HEK293 (cell line): ENCODE results near the gene ARHGAP42.

Experiments
- CTCF ChIA-PET: fragments of 350-600 bp; formaldehyde crosslinking; extraction: SDS; loops from one replicate; lab custom pipeline; 2021; ENCODE audit warnings: antibody characterized with exemption; lab: Yijun Ruan, JAX
- POLR2A ChIA-PET: fragments of 300-600 bp; formaldehyde crosslinking; extraction: SDS; loops from one replicate; lab custom pipeline; 2020; ENCODE audit warnings: antibody characterized with exemption, inconsistent platforms; lab: Yijun Ruan, JAX
- H3K27ac ChIP-seq: fragments of 200-500 bp; sonication (Bioruptor generic); 2 replicates; pipeline ENCODE4 v1.5.1; 2014; ENCODE audit warnings: low read depth, low read length, control low read depth, inconsistent platforms; ENCODE audit errors: extremely low read depth
- H3K36me3 ChIP-seq, 2 experiments: fragments of 200-500 bp in 1 of 2; sonication (Bioruptor generic) in 1 of 2; 1 replicate in 1 of 2; 2 replicates in 1 of 2; pipeline ENCODE4 v1.5.1; 2014 to 2017; ENCODE audit warnings: inconsistent platforms in 2 of 2, low read length in 2 of 2; ENCODE audit not compliant: control insufficient read depth in 2 of 2, insufficient read depth in 1 of 2
- H3K4me1 ChIP-seq: fragments of 200-500 bp; sonication (Bioruptor generic); 2 replicates; pipeline ENCODE4 v1.5.1; 2014; ENCODE audit warnings: mild to moderate bottlenecking, low read length, inconsistent platforms; ENCODE audit not compliant: control insufficient read depth, insufficient read depth
- H3K4me3 ChIP-seq: 2 replicates; pipeline ENCODE4 v1.5.1; 2011; ENCODE audit warnings: low read depth, mild to moderate bottlenecking, control low read depth, low read length, moderate library complexity
- H3K9me3 ChIP-seq: fragments of 200-500 bp; sonication (Bioruptor generic); 2 replicates; pipeline ENCODE4 v1.5.1; 2014; ENCODE audit warnings: low read depth, low read length, inconsistent platforms; ENCODE audit not compliant: control insufficient read depth, insufficient read depth
- GLI2 ChIP-seq: fragments of 450-650 bp; formaldehyde crosslinking; IDR thresholded peaks from 2 replicates; pipeline ENCODE4; 2017; ENCODE audit warnings: missing biosample characterization, missing genetic modification characterization, low read depth, borderline replicate concordance
- HIC1 ChIP-seq: fragments of 450-650 bp; formaldehyde crosslinking; IDR thresholded peaks from 2 replicates; pipeline ENCODE4 v1.5.1; 2016; ENCODE audit warnings: missing biosample characterization, missing genetic modification characterization
- KLF7 ChIP-seq: fragments of 450-650 bp; formaldehyde crosslinking; IDR thresholded peaks from 2 replicates; pipeline ENCODE4 v1.5.1; 2016; ENCODE audit warnings: missing biosample characterization, missing genetic modification characterization, borderline replicate concordance
- PBX3 ChIP-seq: sonication (generic); formaldehyde crosslinking; IDR thresholded peaks from 2 replicates; pipeline ENCODE4 v1.8.1; 2022; ENCODE audit warnings: mild to moderate bottlenecking, moderate library complexity, missing genetic modification reagents
- ZBTB20 ChIP-seq: fragments of 450-650 bp; formaldehyde crosslinking; IDR thresholded peaks from 2 replicates; pipeline ENCODE4 v1.5.1; 2016; ENCODE audit warnings: missing biosample characterization, missing genetic modification characterization
- ZNF133 ChIP-seq: fragments of 450-650 bp; formaldehyde crosslinking; IDR thresholded peaks from 2 replicates; pipeline ENCODE4 v1.5.1; 2016; ENCODE audit warnings: missing biosample characterization, missing genetic modification characterization
- ZNF16 ChIP-seq: fragments of 450-650 bp; formaldehyde crosslinking; IDR thresholded peaks from 2 replicates; pipeline ENCODE4 v1.5.1; 2016; ENCODE audit warnings: low read depth, missing biosample characterization, missing genetic modification characterization
- ZNF24 ChIP-seq: fragments of 450-650 bp; formaldehyde crosslinking; IDR thresholded peaks from 2 replicates; pipeline ENCODE4 v1.5.1; 2016; ENCODE audit warnings: missing biosample characterization, missing genetic modification characterization
- ZNF362 ChIP-seq: fragments of 450-650 bp; formaldehyde crosslinking; IDR thresholded peaks from 2 replicates; pipeline ENCODE4 v1.5.1; 2016; ENCODE audit warnings: missing biosample characterization, missing genetic modification characterization
- ZNF366 ChIP-seq: fragments of 450-650 bp; formaldehyde crosslinking; conservative IDR thresholded peaks from 2 replicates; pipeline ENCODE4 v1.5.1; 2016; ENCODE audit warnings: missing biosample characterization, missing genetic modification characterization
- ZNF521 ChIP-seq: fragments of 450-650 bp; formaldehyde crosslinking; IDR thresholded peaks from 2 replicates; pipeline ENCODE4 v1.5.1; 2017; ENCODE audit warnings: missing biosample characterization, mild to moderate bottlenecking, missing genetic modification characterization
- ZNF548 ChIP-seq: fragments of 450-650 bp; formaldehyde crosslinking; IDR thresholded peaks from 2 replicates; pipeline ENCODE4 v1.5.1; 2016; ENCODE audit warnings: missing biosample characterization, missing genetic modification characterization
- ZNF585B ChIP-seq: fragments of 450-650 bp; formaldehyde crosslinking; IDR thresholded peaks from 2 replicates; pipeline ENCODE4 v1.5.1; 2016; ENCODE audit warnings: missing biosample characterization, missing genetic modification characterization
- ZNF623 ChIP-seq: fragments of 450-650 bp; formaldehyde crosslinking; IDR thresholded peaks from 2 replicates; pipeline ENCODE4 v1.5.1; 2016; ENCODE audit warnings: missing biosample characterization, missing genetic modification characterization
- ZNF645 ChIP-seq: fragments of 450-650 bp; formaldehyde crosslinking; IDR thresholded peaks from 2 replicates; pipeline ENCODE4; 2016; ENCODE audit warnings: missing biosample characterization, missing genetic modification characterization
- ZNF658 ChIP-seq: fragments of 450-650 bp; formaldehyde crosslinking; IDR thresholded peaks from 2 replicates; pipeline ENCODE4; 2016; ENCODE audit warnings: missing biosample characterization, missing genetic modification characterization
- ZNF677 ChIP-seq: fragments of 450-650 bp; IDR thresholded peaks from 2 replicates; pipeline ENCODE4 v1.5.0; 2018; ENCODE audit warnings: missing biosample characterization, mild to moderate bottlenecking, missing genetic modification characterization, moderate library complexity
- TF ChIP-seq, protein P1 (sequence below): fragments of 450-650 bp; formaldehyde crosslinking; IDR thresholded peaks from 2 replicates; pipeline ENCODE4 v1.5.0; 2017; ENCODE audit warnings: missing biosample characterization, missing genetic modification characterization, borderline replicate concordance
- TF ChIP-seq, protein P2 (sequence below): fragments of 450-650 bp; formaldehyde crosslinking; IDR thresholded peaks from 2 replicates; pipeline ENCODE4 v1.5.1; 2016; ENCODE audit warnings: missing biosample characterization, missing genetic modification characterization

The ARHGAP42 gene

GRCh38 chr11:100810666-100811065 is 123.6 kb downstream of the ARHGAP42 start:
- ChIA-PET CTCF (interaction anchor here (0.6 to 1.3 kb wide), 4 partner anchors 18 to 234 kb away, joined by 3 to 4 read pairs (median 4); no protein-coding TSS in a partner anchor), POLR2A (no interaction called here)
- no peaks in the 10 kb centered on the region for H3K36me3 ChIP-seq
- no peak overlapping the region for H3K4me3 ChIP-seq
- H3K9me3 ChIP-seq: no peaks in the 10 kb centered on the region
- H3K4me1 ChIP-seq: peaks cover 7% of the 10 kb centered on the region
- H3K27ac ChIP-seq: no peak overlapping the region
- TF ChIP-seq ZNF677 (tag by site-specific recombination): no peak
- no peak for TF ChIP-seq ZNF362
- TF ChIP-seq ZNF548 (tag by site-specific recombination): no peak
- no peak for TF ChIP-seq ZBTB20 (tag by site-specific recombination)
- no peak for TF ChIP-seq ZNF24 (tag by site-specific recombination)
- TF ChIP-seq HIC1 (tag by site-specific recombination): no peak
- TF ChIP-seq ZNF645 (tag by site-specific recombination): no peak
- TF ChIP-seq, protein P1, sequence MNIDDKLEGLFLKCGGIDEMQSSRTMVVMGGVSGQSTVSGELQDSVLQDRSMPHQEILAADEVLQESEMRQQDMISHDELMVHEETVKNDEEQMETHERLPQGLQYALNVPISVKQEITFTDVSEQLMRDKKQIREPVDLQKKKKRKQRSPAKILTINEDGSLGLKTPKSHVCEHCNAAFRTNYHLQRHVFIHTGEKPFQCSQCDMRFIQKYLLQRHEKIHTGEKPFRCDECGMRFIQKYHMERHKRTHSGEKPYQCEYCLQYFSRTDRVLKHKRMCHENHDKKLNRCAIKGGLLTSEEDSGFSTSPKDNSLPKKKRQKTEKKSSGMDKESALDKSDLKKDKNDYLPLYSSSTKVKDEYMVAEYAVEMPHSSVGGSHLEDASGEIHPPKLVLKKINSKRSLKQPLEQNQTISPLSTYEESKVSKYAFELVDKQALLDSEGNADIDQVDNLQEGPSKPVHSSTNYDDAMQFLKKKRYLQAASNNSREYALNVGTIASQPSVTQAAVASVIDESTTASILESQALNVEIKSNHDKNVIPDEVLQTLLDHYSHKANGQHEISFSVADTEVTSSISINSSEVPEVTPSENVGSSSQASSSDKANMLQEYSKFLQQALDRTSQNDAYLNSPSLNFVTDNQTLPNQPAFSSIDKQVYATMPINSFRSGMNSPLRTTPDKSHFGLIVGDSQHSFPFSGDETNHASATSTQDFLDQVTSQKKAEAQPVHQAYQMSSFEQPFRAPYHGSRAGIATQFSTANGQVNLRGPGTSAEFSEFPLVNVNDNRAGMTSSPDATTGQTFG: no peak
- no peak for TF ChIP-seq GLI2 (tag by site-specific recombination)
- no peak for TF ChIP-seq ZNF133 (tag by site-specific recombination)
- TF ChIP-seq ZNF521 (tag by site-specific recombination): no peak
- TF ChIP-seq PBX3 (CRISPR knock-in tag): no peak
- TF ChIP-seq ZNF585B (tag by site-specific recombination): no peak
- TF ChIP-seq, protein P2, sequence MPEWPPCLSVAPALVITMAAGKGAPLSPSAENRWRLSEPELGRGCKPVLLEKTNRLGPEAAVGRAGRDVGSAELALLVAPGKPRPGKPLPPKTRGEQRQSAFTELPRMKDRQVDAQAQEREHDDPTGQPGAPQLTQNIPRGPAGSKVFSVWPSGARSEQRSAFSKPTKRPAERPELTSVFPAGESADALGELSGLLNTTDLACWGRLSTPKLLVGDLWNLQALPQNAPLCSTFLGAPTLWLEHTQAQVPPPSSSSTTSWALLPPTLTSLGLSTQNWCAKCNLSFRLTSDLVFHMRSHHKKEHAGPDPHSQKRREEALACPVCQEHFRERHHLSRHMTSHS: no peak
- no peak for TF ChIP-seq ZNF366 (tag by site-specific recombination)
- no peak for TF ChIP-seq ZNF658
- TF ChIP-seq KLF7 (tag by site-specific recombination): no peak

GRCh38 chr11:100812517-100812916 is 125.4 kb downstream of the ARHGAP42 start:
- Histone ChIP-seq H3K27ac (no peak overlapping the region), H3K9me3 (no peaks in the 10 kb centered on the region), H3K4me1 (peaks cover 7% of the 10 kb centered on the region), H3K36me3 (no peaks in the 10 kb centered on the region), H3K4me3 (no peak overlapping the region)
- TF ChIP-seq ZNF16 (tag by site-specific recombination) (no peak), ZNF623 (tag by site-specific recombination) (peak; percentile 55)
- POLR2A ChIA-PET: no interaction called here
- CTCF ChIA-PET: no interaction called here
